Transverse colon (tissue), 3 donors: ENCODE measurements around the gene WIPF3.

ENCODE experiments used
- EP300 ChIP-seq: sonication (generic); formaldehyde crosslinking; IDR thresholded peaks from one replicate; pipeline ENCODE4 v1.6.1; 2017; ENCODE audit warnings: antibody characterized with exemption, low read depth
- TF ChIP-seq, protein P1 (sequence below), 5 experiments: fragments of 200-600 bp in 3 of 5; fragments of 450-650 bp in 2 of 5; sonication (generic) in 3 of 5; IDR thresholded peaks; 1 replicate in 2 of 5; 2 replicates in 3 of 5; pipeline ENCODE4 v1.5.1; 2016 to 2017; ENCODE audit warnings: antibody characterized with exemption in 5 of 5, inconsistent platforms in 3 of 5, mild to moderate bottlenecking in 2 of 5, moderate library complexity in 1 of 5

GRCh38 chr7:29951206-29951605, 144.9 kb downstream of the WIPF3 start:
- no peak for TF ChIP-seq EP300
- TF ChIP-seq, protein P1, sequence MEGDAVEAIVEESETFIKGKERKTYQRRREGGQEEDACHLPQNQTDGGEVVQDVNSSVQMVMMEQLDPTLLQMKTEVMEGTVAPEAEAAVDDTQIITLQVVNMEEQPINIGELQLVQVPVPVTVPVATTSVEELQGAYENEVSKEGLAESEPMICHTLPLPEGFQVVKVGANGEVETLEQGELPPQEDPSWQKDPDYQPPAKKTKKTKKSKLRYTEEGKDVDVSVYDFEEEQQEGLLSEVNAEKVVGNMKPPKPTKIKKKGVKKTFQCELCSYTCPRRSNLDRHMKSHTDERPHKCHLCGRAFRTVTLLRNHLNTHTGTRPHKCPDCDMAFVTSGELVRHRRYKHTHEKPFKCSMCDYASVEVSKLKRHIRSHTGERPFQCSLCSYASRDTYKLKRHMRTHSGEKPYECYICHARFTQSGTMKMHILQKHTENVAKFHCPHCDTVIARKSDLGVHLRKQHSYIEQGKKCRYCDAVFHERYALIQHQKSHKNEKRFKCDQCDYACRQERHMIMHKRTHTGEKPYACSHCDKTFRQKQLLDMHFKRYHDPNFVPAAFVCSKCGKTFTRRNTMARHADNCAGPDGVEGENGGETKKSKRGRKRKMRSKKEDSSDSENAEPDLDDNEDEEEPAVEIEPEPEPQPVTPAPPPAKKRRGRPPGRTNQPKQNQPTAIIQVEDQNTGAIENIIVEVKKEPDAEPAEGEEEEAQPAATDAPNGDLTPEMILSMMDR (IDR thresholded peaks at IDR 0.05) = no peak
